GM21515 (cell line): ENCODE results near the gene HELZ.
"Not testable (repeated sequence)": the region's sequence is repeated elsewhere in the genome, so short reads cannot be mapped to it uniquely, and the experiment has no call there.

Experiments
- ATAC-seq: cut with Tn5 transposase; IDR thresholded peaks from one replicate; pipeline ENCODE4 v1.9.1; 2021; ENCODE audit not compliant: unreplicated experiment

The HELZ gene

GRCh38 chr17:67271187-67271586 is 26.2 kb upstream of the HELZ start:
- not testable (repeated sequence) for ATAC-seq

GRCh38 chr17:67270416-67270815 is 25.4 kb upstream of the HELZ start:
- ATAC-seq, result no peak

GRCh38 chr17:67266496-67266895 is 21.5 kb upstream of the HELZ start:
- ATAC-seq, result no peak

- ATAC-seq, result no peak
Measured at GRCh38 chr17:67265436-67266019, 20.5 kb upstream of the HELZ start.

GRCh38 chr17:67262435-67263117 is 17.6 kb upstream of the HELZ start:
- ATAC-seq, result no peak

- ATAC-seq, result no peak
Measured at GRCh38 chr17:67260170-67260987, 15.4 kb upstream of the HELZ start.

GRCh38 chr17:67258821-67259468 is 13.9 kb upstream of the HELZ start:
- no peak for ATAC-seq

- no peak for ATAC-seq
Measured at GRCh38 chr17:67256075-67256732, 11.2 kb upstream of the HELZ start.

GRCh38 chr17:67253384-67253783 is 8.4 kb upstream of the HELZ start:
- ATAC-seq, result no peak

GRCh38 chr17:67251586-67251985 is 6.6 kb upstream of the HELZ start:
- ATAC-seq, result not testable (repeated sequence)

GRCh38 chr17:67248291-67248690 is 3.3 kb upstream of the HELZ start:
- ATAC-seq, result no peak

GRCh38 chr17:67247416-67247900 is 2.5 kb upstream of the HELZ start:
- ATAC-seq, result no peak

GRCh38 chr17:67246653-67247415 is 1.8 kb upstream of the HELZ start:
- ATAC-seq, result peak; percentile 46

GRCh38 chr17:67246403-67246652 is 1.3 kb upstream of the HELZ start:
- no peak for ATAC-seq

- ATAC-seq, result no peak
Measured at GRCh38 chr17:67245694-67246402, 852 bp upstream of the HELZ start.

GRCh38 chr17:67244431-67245072 is 444 bp downstream of the HELZ start:
- ATAC-seq, result peak; percentile 22

- no peak for ATAC-seq
Measured at GRCh38 chr17:67243284-67243683, 1.7 kb downstream of the HELZ start.

- ATAC-seq, result no peak
Measured at GRCh38 chr17:67241719-67242341, 3.2 kb downstream of the HELZ start.

- ATAC-seq, result no peak
Measured at GRCh38 chr17:67239597-67239996, 5.4 kb downstream of the HELZ start.
